GM12864 (cell line): ENCODE results near the gene GPRASP1.
"Not testable (repeated sequence)": the region's sequence is repeated elsewhere in the genome, so short reads cannot be mapped to it uniquely, and the experiment has no call there.

Experiments used
- DNase-seq: peaks from one replicate; pipeline ENCODE4 v3.0.0-alpha.2; 2011; ENCODE audit warnings: low read depth
- H3K4me3 ChIP-seq: 2 replicates; pipeline ENCODE4 v1.5.1; 2011; ENCODE audit warnings: mild to moderate bottlenecking, low read depth, low read length, control low read depth
- TF ChIP-seq, protein P1 (sequence below): IDR thresholded peaks from 2 replicates; pipeline ENCODE4 v1.5.1; 2011; ENCODE audit warnings: low read depth, mild to moderate bottlenecking, moderate library complexity, low read length, control low read depth, inconsistent platforms; ENCODE audit errors: missing control alignments

GPRASP1 gene

DNA sequence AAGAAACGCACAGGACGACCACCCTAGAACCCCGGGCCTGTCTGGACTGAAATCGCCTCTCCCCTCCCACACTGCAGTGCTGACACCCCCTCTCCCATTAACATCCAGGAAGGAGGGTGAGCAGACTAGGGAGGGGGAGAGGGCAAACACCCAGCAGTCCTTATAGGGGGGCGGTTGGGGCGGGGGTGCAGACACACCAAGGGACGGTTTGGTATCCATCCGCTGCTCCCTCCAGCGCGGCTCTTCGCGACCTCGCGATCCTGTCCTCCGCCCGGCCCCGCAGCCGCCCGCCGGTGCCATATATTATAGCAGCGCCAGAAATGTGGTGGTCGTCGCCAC, 411 bp upstream of the GPRASP1 start:
- TF ChIP-seq, protein P1, sequence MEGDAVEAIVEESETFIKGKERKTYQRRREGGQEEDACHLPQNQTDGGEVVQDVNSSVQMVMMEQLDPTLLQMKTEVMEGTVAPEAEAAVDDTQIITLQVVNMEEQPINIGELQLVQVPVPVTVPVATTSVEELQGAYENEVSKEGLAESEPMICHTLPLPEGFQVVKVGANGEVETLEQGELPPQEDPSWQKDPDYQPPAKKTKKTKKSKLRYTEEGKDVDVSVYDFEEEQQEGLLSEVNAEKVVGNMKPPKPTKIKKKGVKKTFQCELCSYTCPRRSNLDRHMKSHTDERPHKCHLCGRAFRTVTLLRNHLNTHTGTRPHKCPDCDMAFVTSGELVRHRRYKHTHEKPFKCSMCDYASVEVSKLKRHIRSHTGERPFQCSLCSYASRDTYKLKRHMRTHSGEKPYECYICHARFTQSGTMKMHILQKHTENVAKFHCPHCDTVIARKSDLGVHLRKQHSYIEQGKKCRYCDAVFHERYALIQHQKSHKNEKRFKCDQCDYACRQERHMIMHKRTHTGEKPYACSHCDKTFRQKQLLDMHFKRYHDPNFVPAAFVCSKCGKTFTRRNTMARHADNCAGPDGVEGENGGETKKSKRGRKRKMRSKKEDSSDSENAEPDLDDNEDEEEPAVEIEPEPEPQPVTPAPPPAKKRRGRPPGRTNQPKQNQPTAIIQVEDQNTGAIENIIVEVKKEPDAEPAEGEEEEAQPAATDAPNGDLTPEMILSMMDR = no peak
- H3K4me3 ChIP-seq = peak overlapping the region; percentile 58
- DNase-seq = no peak

DNA sequence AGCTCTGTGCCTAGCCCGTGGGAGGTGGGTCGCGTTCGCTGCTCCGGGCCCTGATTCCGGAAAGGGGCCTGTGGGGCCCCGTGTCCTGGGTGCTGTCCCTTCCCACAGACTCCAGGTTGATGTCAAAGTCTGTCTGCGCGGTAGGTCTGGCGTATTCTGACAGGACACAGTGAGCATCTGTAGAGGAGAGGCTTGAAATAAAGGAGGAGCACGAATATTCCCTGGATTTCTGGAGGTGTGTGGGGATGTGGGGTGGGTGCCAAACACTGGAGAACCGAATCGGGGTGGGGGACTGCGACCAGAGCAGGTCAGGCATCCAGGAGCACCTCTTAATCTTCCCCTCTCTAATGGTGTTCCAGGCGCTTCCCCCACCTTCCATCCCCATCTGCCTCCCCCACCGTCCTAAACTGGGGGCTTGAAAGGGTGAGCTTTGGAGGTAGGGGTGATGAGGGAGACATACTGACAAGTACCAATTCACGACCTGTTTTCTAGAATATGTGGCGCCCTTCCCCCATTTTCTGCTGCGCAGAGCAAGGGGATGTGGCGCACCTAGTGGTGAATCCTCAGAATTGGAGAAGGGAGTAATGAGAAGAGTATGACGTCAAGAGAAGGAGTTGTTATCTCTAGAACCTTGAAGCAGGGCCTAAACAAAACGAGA, 877 bp downstream of the GPRASP1 start:
- peak overlapping the region; percentile 58 for H3K4me3 ChIP-seq
- no peak for DNase-seq
- TF ChIP-seq, protein P1 = peak; percentile 59

DNA sequence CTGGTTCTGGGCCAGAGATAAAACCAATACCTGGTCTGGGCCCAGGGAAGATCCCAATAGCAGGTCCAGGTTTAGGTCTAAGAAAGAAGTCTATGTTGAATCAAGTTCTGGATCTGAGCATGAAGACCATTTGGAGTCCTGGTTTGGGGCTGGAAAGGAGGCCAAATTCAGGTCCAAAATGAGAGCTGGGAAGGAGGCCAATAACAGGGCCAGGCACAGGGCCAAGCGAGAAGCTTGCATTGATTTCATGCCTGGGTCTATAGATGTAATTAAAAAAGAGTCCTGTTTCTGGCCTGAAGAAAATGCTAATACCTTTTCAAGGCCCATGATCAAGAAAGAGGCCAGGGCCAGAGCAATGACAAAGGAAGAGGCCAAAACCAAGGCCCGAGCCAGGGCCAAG, 3.4 kb downstream of the GPRASP1 start:
- TF ChIP-seq, protein P1 = no peak
- no peak for DNase-seq

DNA sequence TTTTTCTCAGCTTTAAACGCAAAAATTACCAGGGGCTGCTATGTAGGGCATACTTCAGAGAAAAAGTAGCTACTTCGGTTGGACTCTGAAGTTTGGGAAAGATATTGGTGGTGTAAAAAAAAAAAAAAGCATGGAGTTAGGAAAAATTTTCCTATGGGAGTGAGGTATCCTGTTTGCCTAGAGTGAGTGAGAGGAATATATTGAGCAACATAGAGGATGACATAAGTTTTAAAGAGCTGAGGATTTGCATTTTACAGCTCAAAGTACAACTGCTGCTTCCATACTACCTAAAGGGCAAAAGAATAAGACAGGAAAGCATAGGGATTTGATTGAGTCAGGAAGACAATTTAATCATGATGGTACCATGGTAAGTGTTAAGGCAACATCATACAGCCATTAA, 7.3 kb downstream of the GPRASP1 start:
- no peak overlapping the region for H3K4me3 ChIP-seq
- TF ChIP-seq, protein P1 = no peak
- no peak for DNase-seq

More for the DNA sequence above, 3.4 kb downstream of the GPRASP1 start:
- H3K4me3 ChIP-seq = no peak overlapping the region

DNA sequence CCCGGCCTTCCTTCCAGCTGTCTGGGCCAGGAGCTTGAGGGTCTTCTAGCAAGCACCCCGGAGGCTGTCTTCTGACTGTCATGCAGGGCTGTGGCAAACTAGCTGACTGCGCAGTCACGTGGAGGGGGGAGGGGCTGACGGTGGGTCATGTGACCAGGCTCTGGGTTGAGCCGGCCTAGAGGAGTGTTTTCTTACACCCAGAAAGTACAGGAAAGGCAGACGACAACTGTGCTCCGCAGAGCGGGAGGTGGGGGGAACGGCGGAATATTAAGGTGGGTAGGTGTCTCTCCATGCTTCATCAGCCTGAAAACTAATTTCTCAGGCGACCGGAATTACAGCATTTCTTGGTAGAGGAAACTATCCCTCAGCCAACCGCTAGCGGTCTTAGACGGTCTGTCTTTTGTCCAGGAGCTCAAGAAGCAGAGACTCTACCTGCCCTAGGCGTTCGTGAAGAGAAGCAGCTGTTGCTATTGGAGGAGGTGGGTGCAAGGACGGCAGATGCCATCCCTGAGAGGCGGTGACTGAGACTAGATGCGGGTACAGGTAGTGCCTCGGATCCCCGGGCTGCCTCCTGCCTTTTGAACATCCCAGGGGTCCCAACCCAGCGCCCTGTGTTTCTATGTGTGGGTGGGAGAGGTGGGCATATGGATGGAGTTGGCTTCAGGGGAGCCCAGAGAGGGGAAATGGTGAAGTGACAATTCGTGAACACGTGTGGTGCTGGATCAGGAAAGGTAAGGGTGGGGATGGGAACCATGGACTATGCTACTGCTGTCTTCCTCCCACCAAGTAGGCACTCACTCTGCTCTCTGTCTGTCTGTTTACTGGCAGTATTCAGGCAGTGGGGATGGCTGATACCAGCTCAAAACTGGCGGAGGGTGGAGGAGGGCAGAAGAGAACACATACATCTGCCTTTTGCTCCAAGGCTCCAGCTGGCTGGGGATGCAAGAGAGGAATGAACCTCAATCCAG, 8.8 kb downstream of the GPRASP1 start:
- peak; percentile 43 for DNase-seq
- TF ChIP-seq, protein P1 = peak; percentile 37
- H3K4me3 ChIP-seq = peak overlapping the region; percentile 51

DNA sequence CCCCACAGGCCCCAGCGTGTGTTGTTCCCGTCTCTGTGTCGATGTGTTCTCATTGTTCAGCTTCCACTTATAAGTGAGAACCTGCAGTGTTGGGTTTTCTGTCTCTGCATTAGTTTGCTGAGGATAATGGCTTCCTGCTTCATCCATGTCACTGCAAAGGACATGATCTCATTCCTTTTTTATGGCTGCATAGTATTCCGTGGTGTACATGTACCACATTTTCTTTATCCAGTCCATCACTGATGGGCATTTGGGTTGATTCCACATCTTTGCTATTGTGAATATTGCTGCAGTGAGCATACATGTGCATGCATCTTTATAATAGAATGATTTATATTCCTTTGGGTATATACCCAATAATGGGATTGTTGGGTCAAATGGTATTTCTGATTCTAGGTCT, 12.5 kb downstream of the GPRASP1 start:
- not testable (repeated sequence) for H3K4me3 ChIP-seq, DNase-seq

DNA sequence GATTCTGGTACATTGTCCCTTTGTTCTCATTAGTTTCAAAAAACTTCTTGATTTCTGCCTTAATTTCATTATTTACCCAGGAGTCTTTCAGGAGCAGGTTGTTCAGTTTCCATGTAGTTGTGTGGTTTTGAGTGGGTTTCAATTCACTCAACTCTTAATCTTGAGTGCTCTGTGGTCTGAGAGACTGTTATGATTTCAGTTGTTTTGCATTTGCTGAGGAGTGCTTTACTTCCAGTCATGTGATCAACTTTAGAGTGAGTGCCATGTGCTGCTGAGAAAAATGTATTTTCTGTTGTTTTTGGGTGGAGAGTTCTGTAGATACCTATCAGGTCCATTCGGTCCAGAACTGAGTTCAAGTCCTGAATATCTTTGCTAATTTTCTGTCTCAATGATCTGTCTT, 15.8 kb downstream of the GPRASP1 start:
- not testable (repeated sequence) for H3K4me3 ChIP-seq, DNase-seq

DNA sequence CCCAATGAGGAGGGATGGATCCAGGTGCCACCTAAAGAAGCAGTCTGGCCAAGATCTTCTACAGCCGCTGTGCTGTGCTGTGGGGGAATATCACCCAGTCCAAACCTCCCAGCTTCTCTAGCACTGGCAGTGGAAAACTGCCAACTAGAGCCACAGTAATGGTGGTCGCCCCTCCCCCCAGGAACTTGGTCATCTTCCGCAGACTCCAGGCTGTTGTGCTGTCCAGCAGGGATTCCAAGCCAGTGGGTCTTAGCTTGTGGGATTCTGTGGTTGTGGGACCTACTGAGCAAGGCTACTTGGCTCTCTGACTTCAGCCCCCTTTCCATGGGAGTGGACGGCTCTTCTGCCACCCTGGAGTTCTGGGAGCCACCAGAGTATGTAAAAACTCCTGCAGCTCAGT, 18.2 kb downstream of the GPRASP1 start:
- TF ChIP-seq, protein P1 = no peak
- no peak overlapping the region for H3K4me3 ChIP-seq
- DNase-seq = no peak
